ENCODE measurements around the gene BTRC. TPM values are rescaled to one million over a fixed set of nuclear protein-coding genes. Genes with fewer than 3 reads are reported as not detected.

The BTRC gene
- total and polyA plus RNA-seq, 2 donors from 2014 or later, result 6.7 to 18.0 TPM

DNA sequence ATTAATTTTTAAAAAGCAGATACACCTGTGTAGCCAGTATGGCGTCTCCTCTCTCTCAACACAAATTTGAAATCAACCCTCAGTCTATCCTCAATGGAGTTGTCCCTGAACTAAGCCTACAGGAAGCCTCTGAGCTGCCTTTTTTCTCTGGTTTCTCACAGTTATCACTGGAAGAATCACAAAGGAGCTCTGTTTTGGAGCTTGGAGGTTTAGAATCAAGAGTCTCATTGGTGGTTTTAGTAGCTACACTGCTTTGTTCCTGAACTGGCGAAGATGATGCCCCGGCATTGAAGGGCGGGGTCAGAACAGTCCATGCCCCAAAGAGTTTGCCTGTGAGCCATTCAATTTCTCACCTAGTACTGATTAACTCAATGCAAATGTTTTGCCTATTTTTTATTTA, 16.1 kb upstream of the BTRC start:
- no peak for FAIRE-seq
- TF ChIP-seq, protein P1, sequence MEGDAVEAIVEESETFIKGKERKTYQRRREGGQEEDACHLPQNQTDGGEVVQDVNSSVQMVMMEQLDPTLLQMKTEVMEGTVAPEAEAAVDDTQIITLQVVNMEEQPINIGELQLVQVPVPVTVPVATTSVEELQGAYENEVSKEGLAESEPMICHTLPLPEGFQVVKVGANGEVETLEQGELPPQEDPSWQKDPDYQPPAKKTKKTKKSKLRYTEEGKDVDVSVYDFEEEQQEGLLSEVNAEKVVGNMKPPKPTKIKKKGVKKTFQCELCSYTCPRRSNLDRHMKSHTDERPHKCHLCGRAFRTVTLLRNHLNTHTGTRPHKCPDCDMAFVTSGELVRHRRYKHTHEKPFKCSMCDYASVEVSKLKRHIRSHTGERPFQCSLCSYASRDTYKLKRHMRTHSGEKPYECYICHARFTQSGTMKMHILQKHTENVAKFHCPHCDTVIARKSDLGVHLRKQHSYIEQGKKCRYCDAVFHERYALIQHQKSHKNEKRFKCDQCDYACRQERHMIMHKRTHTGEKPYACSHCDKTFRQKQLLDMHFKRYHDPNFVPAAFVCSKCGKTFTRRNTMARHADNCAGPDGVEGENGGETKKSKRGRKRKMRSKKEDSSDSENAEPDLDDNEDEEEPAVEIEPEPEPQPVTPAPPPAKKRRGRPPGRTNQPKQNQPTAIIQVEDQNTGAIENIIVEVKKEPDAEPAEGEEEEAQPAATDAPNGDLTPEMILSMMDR (IDR thresholded peaks at IDR 0.05; ENCODE audit: borderline replicate concordance, extremely low read depth, insufficient read depth), result no peak
- Histone ChIP-seq H3K36me3 (ENCODE audit: control insufficient read depth in 2 of 3, insufficient read depth in 3 of 3, low read length in 3 of 3) (no peaks in the 10 kb centered on the region), H3K27ac (ENCODE audit: low read depth in 2 of 2, low read length in 2 of 2) (no peak overlapping the region), H3K27me3 (ENCODE audit: control insufficient read depth, insufficient read depth, low read length) (no peaks in the 10 kb centered on the region), H3K9me3 (ENCODE audit: control insufficient read depth in 2 of 3, insufficient read depth in 1 of 3, low read length in 3 of 3) (no peaks in the 10 kb centered on the region), H3K4me1 (ENCODE audit: control insufficient read depth in 2 of 3, insufficient read depth in 2 of 3, low read depth in 1 of 3, low read length in 3 of 3) (no peaks in the 10 kb centered on the region), H3K4me3 (ENCODE audit: low read length in 3 of 3) (no peak overlapping the region), H3K9ac (ENCODE audit: low read length in 3 of 3) (no peak overlapping the region)
- DNase-seq, result no peak
- intact Hi-C loops (cut with DNase I), result no loop called here

DNA sequence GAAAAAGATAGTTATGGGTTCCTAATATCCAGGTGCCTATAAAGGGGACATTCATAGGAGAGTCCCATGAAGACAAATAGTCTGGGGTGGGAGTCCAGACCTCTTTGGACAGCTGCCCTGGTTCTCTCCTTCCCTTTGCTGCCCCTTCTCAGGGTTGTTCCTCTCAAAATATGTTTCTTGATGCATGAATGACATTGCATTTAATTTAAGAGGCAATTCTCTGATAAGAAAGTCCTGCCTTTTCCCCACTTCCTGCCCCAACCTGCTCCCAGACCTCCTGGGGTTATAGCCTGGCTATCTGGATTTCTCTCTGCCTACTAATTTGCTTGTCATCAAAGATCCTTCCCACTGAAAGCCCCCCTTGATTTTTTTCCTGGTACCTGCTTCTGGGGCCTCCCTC, 12.5 kb upstream of the BTRC start:
- no peaks in the 10 kb centered on the region for H3K9me3 ChIP-seq (ENCODE audit: control insufficient read depth in 2 of 3, insufficient read depth in 1 of 3, low read length in 3 of 3)
- DNase-seq (no peak), FAIRE-seq (no peak)
- H3K36me3 ChIP-seq (ENCODE audit: control insufficient read depth in 2 of 3, insufficient read depth in 3 of 3, low read length in 3 of 3), result no peaks in the 10 kb centered on the region
- no peaks in the 10 kb centered on the region for H3K27me3 ChIP-seq (ENCODE audit: control insufficient read depth, insufficient read depth, low read length)
- TF ChIP-seq, protein P1 (IDR thresholded peaks at IDR 0.05; ENCODE audit: borderline replicate concordance, extremely low read depth, insufficient read depth), result no peak
- intact Hi-C loops (cut with DNase I), result no loop called here
- H3K9ac ChIP-seq (ENCODE audit: low read length in 3 of 3), result no peak overlapping the region
- H3K27ac ChIP-seq (ENCODE audit: low read depth in 2 of 2, low read length in 2 of 2), result no peak overlapping the region
- H3K4me3 ChIP-seq (ENCODE audit: low read length in 3 of 3), result no peak overlapping the region
- no peaks in the 10 kb centered on the region for H3K4me1 ChIP-seq (ENCODE audit: control insufficient read depth in 2 of 3, insufficient read depth in 2 of 3, low read depth in 1 of 3, low read length in 3 of 3)

DNA sequence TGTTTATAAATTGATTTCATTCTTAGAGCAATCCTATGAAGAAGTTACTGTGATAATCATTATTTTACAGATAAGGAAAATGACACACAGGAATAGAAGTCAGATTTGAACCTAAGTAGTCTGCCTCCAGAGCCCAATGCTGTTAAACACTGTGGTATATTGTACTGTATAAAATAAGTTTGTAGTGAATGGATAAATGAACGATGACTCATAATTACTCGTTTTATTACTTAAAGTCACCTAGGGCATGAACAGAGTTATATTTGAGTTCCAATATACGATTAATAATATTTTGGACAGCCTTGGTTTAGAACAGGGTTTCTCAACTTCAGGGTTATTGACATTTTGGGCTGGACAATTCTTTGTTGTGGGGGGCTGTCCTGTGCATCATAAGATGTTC, 7.8 kb upstream of the BTRC start:
- no peak overlapping the region for H3K4me3 ChIP-seq (ENCODE audit: low read length in 3 of 3)
- H3K36me3 ChIP-seq (ENCODE audit: control insufficient read depth in 2 of 3, insufficient read depth in 3 of 3, low read length in 3 of 3), result no peaks in the 10 kb centered on the region
- intact Hi-C loops (cut with DNase I), result no loop called here
- DNase-seq (no peak), FAIRE-seq (no peak)
- TF ChIP-seq, protein P1 (IDR thresholded peaks at IDR 0.05; ENCODE audit: borderline replicate concordance, extremely low read depth, insufficient read depth), result no peak
- H3K27me3 ChIP-seq (ENCODE audit: control insufficient read depth, insufficient read depth, low read length), result no peaks in the 10 kb centered on the region
- H3K27ac ChIP-seq (ENCODE audit: low read depth in 2 of 2, low read length in 2 of 2), result no peak overlapping the region
- no peak overlapping the region for H3K9ac ChIP-seq (ENCODE audit: low read length in 3 of 3)
- H3K4me1 ChIP-seq (ENCODE audit: control insufficient read depth in 2 of 3, insufficient read depth in 2 of 3, low read depth in 1 of 3, low read length in 3 of 3), result no peaks in the 10 kb centered on the region
- H3K9me3 ChIP-seq (ENCODE audit: control insufficient read depth in 2 of 3, insufficient read depth in 1 of 3, low read length in 3 of 3), result no peaks in the 10 kb centered on the region

DNA sequence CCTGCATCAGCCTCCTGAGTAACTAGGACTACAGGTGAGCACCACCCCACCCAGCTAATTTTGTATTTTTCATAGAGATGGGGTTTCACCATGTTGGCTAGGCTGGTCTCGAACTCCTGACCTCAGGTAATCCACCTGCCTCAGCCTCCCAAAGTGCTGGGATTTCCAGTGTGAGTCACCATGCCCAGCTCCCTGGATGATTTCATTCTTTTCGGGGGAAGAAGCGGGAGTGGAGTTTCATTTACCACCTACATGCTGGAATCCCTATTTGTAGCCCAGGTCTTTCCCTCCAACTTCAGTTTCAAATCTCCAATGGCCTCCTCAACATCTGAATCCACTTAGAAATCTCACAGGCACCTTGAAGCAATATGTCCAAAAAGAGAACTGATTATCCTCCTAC, 2.9 kb upstream of the BTRC start:
- TF ChIP-seq, protein P1 (IDR thresholded peaks at IDR 0.05; ENCODE audit: borderline replicate concordance, extremely low read depth, insufficient read depth), result no peak
- DNase-seq, result no peak
- no peak overlapping the region for H3K9ac ChIP-seq (ENCODE audit: low read length in 3 of 3)
- H3K9me3 ChIP-seq (ENCODE audit: control insufficient read depth in 2 of 3, insufficient read depth in 1 of 3, low read length in 3 of 3), result no peaks in the 10 kb centered on the region
- H3K27me3 ChIP-seq (ENCODE audit: control insufficient read depth, insufficient read depth, low read length), result no peaks in the 10 kb centered on the region
- H3K36me3 ChIP-seq (ENCODE audit: control insufficient read depth in 2 of 3, insufficient read depth in 3 of 3, low read length in 3 of 3), result no peaks in the 10 kb centered on the region
- no peak overlapping the region for H3K4me3 ChIP-seq (ENCODE audit: low read length in 3 of 3)
- peaks cover 0 to 8% (median 5%) of the 10 kb centered on the region in 3 donors for H3K4me1 ChIP-seq (ENCODE audit: control insufficient read depth in 2 of 3, insufficient read depth in 2 of 3, low read depth in 1 of 3, low read length in 3 of 3)
- no peak for FAIRE-seq
- intact Hi-C loops (cut with DNase I), result no loop called here
- no peak overlapping the region for H3K27ac ChIP-seq (ENCODE audit: low read depth in 2 of 2, low read length in 2 of 2)

Measured in kidney (tissue), 14 donors.